ENCODE data around the gene DTYMK. TPM values are rescaled to one million over a fixed set of nuclear protein-coding genes. Genes with fewer than 3 reads are reported as not detected.
A peak's percentile ranks its signal among the peaks of the same experiment; 100 is the strongest.

Gene DTYMK
- total RNA-seq, 6 donors from 2014 or later: 10.2 to 43.0 (median 19.6) TPM

DNA sequence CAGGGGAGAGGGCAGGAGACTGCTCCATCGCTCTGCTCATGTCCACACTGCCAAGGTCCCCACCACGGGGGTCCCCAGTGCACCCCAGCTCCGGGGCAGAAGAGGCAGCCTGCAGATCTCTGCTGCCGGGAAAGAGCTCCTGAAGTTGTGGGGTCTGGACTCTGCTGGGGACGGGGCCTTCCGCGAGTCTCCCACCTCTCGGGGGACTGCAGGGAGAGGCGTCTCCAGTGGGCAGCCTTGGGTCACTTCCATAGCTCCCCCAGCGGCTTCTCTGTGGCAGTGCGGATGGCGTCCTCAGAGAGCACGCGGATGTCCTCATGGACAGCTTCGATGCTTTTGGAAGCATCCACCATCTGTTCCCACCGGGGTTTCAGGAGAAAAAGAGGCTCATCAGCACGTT, 10.7 kb downstream of the DTYMK start:
- WGBS, 2 donors: 84 to 100% methylated on average over 1 to 15 of the region's 17 CpGs
- no peak overlapping the region for H3K27ac ChIP-seq
- no peak overlapping the region for H3K4me3 ChIP-seq
- no peak for ATAC-seq (ENCODE audit: low FRiP score in 2 of 2)
- H3K9me3 ChIP-seq: no peaks in the 10 kb centered on the region
- H3K4me1 ChIP-seq: no peaks in the 10 kb centered on the region
- no peak for TF ChIP-seq POLR2AphosphoS5 (IDR thresholded peaks at IDR 0.05)
- TF ChIP-seq POLR2A (IDR thresholded peaks at IDR 0.05): no peak
- no peak for TF ChIP-seq EP300 (IDR thresholded peaks at IDR 0.05)
- TF ChIP-seq, protein P1, sequence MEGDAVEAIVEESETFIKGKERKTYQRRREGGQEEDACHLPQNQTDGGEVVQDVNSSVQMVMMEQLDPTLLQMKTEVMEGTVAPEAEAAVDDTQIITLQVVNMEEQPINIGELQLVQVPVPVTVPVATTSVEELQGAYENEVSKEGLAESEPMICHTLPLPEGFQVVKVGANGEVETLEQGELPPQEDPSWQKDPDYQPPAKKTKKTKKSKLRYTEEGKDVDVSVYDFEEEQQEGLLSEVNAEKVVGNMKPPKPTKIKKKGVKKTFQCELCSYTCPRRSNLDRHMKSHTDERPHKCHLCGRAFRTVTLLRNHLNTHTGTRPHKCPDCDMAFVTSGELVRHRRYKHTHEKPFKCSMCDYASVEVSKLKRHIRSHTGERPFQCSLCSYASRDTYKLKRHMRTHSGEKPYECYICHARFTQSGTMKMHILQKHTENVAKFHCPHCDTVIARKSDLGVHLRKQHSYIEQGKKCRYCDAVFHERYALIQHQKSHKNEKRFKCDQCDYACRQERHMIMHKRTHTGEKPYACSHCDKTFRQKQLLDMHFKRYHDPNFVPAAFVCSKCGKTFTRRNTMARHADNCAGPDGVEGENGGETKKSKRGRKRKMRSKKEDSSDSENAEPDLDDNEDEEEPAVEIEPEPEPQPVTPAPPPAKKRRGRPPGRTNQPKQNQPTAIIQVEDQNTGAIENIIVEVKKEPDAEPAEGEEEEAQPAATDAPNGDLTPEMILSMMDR (IDR thresholded peaks at IDR 0.05): no peak
- H3K36me3 ChIP-seq: peaks cover 6 to 74% (median 52%) of the 10 kb centered on the region in 4 donors
- no peaks in the 10 kb centered on the region for H3K27me3 ChIP-seq
- DNase-seq: no peak

DNA sequence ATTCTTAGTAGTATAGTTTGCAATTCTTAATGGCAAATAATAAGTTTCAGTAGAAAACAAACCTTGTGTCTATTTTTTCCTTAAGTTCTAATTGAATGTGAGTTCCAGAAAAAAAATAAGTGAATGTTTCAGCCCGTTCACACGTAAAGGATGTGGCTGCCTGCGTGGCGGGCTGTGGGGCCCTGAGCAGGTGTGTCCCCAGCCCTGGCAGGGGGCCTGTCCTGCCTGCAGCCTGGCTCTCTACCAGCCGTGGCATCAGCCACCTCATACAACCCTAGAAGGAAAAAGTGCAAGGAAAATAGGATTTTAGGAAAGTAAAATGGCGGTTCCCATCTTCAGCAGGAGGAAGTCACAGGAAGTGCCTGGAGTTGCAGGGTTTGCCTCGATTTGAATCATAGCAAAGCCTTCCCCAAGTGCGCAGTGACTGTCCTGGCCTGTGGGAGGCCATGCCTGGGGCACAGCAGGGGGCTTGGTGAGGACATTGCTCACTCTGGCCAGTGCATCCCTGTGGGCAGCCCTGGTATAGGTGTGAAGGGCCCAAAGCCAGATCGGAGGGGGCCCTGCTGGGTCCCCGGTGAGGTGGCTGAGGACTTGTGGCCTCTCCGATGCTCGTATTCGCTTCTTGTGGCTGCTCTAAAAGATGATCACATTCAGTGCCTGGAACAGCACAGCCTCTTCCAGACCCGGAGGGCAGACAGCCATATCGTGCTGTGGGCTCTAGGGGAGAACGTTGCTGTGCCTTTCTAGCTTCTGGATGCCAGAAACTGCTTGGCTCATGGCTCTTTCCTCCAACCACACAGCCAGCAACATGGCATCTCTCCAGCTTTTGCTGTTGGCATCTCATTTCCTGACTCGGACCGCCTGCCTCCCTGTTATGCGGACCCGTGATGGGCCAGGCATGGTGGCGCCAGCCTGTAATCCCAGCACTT, 12.6 kb downstream of the DTYMK start:
- H3K36me3 ChIP-seq: peaks cover 11 to 78% (median 64%) of the 10 kb centered on the region in 4 donors
- TF ChIP-seq POLR2AphosphoS5 (IDR thresholded peaks at IDR 0.05) (no peak), POLR2A (IDR thresholded peaks at IDR 0.05) (no peak), EP300 (IDR thresholded peaks at IDR 0.05) (no peak)
- TF ChIP-seq, protein P1 (IDR thresholded peaks at IDR 0.05): no peak
- H3K9me3 ChIP-seq: no peaks in the 10 kb centered on the region
- H3K27ac ChIP-seq: no peak overlapping the region
- DNase-seq: peak in 1 of 2 donors; percentile 51
- no peak overlapping the region for H3K4me3 ChIP-seq
- no peaks in the 10 kb centered on the region for H3K4me1 ChIP-seq
- H3K27me3 ChIP-seq: no peaks in the 10 kb centered on the region
- WGBS, 2 donors: 80 to 89% methylated on average over 21 of the region's 21 CpGs
- ATAC-seq (ENCODE audit: low FRiP score in 2 of 2): no peak

DNA sequence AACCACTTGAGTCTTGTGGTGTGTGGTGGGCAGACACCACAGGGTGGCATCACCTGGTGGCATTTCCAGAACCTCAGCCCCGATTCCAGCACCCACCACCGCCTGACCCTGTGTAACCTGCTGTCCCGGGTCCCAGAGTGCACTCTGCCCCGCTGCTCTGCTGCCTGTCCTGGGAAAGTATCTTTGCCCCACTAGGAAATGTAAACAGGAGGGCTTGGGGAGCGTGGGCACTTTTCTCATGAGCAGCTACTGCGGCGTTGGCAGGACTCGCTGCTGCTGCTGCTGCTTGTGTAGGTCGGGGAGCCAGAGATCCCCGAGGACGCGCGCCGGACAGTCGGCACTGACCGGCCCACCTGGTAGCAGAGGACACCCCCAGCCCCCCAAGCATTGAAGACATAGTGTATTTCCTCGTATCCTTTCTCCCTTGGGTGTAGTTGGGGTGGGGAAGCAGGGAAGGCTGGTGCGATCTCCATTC, 13.4 kb downstream of the DTYMK start:
- DNase-seq: peak in 1 of 2 donors; percentile 42
- H3K27me3 ChIP-seq: no peaks in the 10 kb centered on the region
- no peak for ATAC-seq (ENCODE audit: low FRiP score in 2 of 2)
- WGBS, 2 donors: 88 to 91% methylated on average over 18 of the region's 18 CpGs
- no peak overlapping the region for H3K27ac ChIP-seq
- no peaks in the 10 kb centered on the region for H3K9me3 ChIP-seq
- no peaks in the 10 kb centered on the region for H3K4me1 ChIP-seq
- H3K36me3 ChIP-seq: peaks cover 18 to 78% (median 68%) of the 10 kb centered on the region in 4 donors
- no peak overlapping the region for H3K4me3 ChIP-seq
- TF ChIP-seq EP300 (IDR thresholded peaks at IDR 0.05): no peak
- TF ChIP-seq POLR2A (IDR thresholded peaks at IDR 0.05): no peak
- TF ChIP-seq POLR2AphosphoS5 (IDR thresholded peaks at IDR 0.05): no peak
- TF ChIP-seq, protein P1 (IDR thresholded peaks at IDR 0.05): no peak

DNA sequence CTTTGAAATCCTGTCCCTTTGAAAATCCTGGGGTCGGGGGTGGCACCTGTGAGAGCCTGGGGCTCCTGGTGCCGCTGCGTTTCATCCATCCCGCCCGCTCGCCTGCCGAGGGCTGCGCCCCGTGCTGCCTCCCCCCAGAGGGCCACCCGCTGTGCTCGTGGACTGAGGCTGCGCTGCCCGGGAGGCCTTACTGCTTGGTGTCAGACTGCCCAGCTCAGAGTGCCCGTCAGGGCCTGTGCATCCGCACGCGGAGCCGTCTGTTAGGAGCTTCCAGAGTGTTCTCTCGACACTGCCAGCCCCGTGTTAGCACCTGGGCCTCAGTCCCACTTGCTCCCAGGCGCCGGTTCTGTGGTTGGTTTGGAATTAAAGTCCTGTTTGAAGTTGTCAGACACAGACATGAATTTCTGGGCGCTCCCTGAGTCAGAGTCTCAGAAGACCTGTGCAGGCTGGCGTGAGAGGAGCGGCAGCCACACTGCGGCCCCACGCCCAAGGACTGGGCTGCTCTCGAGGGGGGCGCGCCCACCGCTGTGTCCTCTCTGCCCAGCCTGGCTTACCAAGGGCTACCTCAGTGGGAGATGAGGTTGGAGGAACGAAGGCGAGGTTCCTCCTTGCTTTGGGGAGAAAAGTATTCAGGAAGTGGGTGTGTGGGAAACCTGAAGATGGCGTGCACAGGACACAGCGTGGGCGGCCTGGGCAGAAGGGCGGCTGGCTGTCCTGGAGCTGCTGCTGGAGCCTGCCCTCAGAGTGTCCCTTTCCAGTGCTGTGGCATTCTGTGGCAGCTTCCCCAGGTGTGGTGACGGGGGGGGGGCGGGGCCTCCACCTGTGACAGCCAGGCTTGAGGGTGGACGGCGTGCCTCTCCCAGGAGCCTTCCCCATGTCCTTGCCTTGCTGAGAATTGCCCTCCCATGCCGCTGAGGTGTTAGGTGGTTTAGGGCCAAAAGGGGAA, 14.1 kb downstream of the DTYMK start:
- no peaks in the 10 kb centered on the region for H3K27me3 ChIP-seq
- no peak overlapping the region for H3K27ac ChIP-seq
- WGBS, 2 donors: 91 to 96% methylated on average over 27 to 42 of the region's 42 CpGs
- DNase-seq: peak in 1 of 2 donors; percentile 73
- no peaks in the 10 kb centered on the region for H3K9me3 ChIP-seq
- H3K4me1 ChIP-seq: no peaks in the 10 kb centered on the region
- H3K4me3 ChIP-seq: no peak overlapping the region
- ATAC-seq (ENCODE audit: low FRiP score in 2 of 2): no peak
- H3K36me3 ChIP-seq: peaks cover 23 to 78% (median 68%) of the 10 kb centered on the region in 4 donors
- TF ChIP-seq EP300 (IDR thresholded peaks at IDR 0.05) (no peak), POLR2AphosphoS5 (IDR thresholded peaks at IDR 0.05) (no peak), POLR2A (IDR thresholded peaks at IDR 0.05) (no peak)
- TF ChIP-seq, protein P1 (IDR thresholded peaks at IDR 0.05): no peak

All from upper lobe of left lung (tissue), 6 donors.